Calu3 (cell line): ENCODE results near the gene EIF2D. TPM values are rescaled to one million over a fixed set of nuclear protein-coding genes. Genes with fewer than 3 reads are reported as not detected.

ENCODE experiments used
- BruUV-seq: library from RNA; stranded (reverse); fragments of 400-500 nt; replicated peaks from 2 replicates; lab custom pipeline; 2021; lab: Mats Ljungman, UMichigan
- CTCF ChIA-PET: fragments of 300-600 bp; sonication (Branson Sonifier 250); formaldehyde crosslinking; loops from one replicate; lab custom pipeline; 2022; ENCODE audit warnings: antibody characterized with exemption; lab: Charles Lee
- DNase-seq: peaks from one replicate; pipeline ENCODE4 v3.0.0; 2022
- H3K27ac Mint-ChIP-seq: one replicate; pipeline ENCODE4 v1.8.0; 2022; ENCODE audit warnings: mixed read lengths; ENCODE audit not compliant: unreplicated experiment
- H3K27me3 Mint-ChIP-seq: one replicate; pipeline ENCODE4 v1.8.0; 2022; ENCODE audit warnings: mixed read lengths; ENCODE audit not compliant: unreplicated experiment
- H3K36me3 Mint-ChIP-seq: one replicate; pipeline ENCODE4 v1.8.0; 2022; ENCODE audit warnings: mild to moderate bottlenecking, moderate library complexity, mixed read lengths; ENCODE audit not compliant: insufficient read depth, unreplicated experiment
- H3K4me1 Mint-ChIP-seq: one replicate; pipeline ENCODE4 v1.8.0; 2022; ENCODE audit warnings: mild to moderate bottlenecking, low read depth, mixed read lengths; ENCODE audit not compliant: unreplicated experiment
- H3K4me3 Mint-ChIP-seq: one replicate; pipeline ENCODE4 v1.8.0; 2022; ENCODE audit warnings: mild to moderate bottlenecking, low read depth, moderate library complexity, mixed read lengths; ENCODE audit not compliant: unreplicated experiment
- H3K9me3 Mint-ChIP-seq: one replicate; pipeline ENCODE4 v1.8.0; 2022; ENCODE audit warnings: low read depth, mixed read lengths; ENCODE audit not compliant: unreplicated experiment
- CTCF ChIP-seq: fragments of 200-600 bp; IDR thresholded peaks from one replicate; pipeline ENCODE4 v1.8.0; 2022; ENCODE audit warnings: antibody characterized with exemption; ENCODE audit not compliant: unreplicated experiment
- intact Hi-C: fragments of 100-400 bp; cut with micrococcal nuclease; formaldehyde crosslinking; loops from one replicate; pipeline ENCODE4 v1.10.0; 2022; ENCODE audit not compliant: unreplicated experiment
- total RNA-seq: library from RNA; stranded (reverse); gene quantifications from 2 replicates; pipeline ENCODE4 v1.2.3, GENCODE V29; 2022

Gene EIF2D
- total RNA-seq, 1 experiment from 2014 or later: 45.1 TPM

GRCh38 chr1:206568779-206569352 lies 43.4 kb downstream of the EIF2D start:
- Mint-ChIP-seq H3K27ac (no peak overlapping the region), H3K27me3 (peaks cover 23% of the 10 kb centered on the region), H3K4me3 (no peak overlapping the region), H3K9me3 (no peaks in the 10 kb centered on the region), H3K36me3 (no peaks in the 10 kb centered on the region), H3K4me1 (no peaks in the 10 kb centered on the region)
- CTCF ChIA-PET: interaction anchor here (1.2 kb wide), 1 partner anchor 15 kb away, joined by 3 read pairs; no protein-coding TSS in a partner anchor
- BruUV-seq: no TSS peak
- TF ChIP-seq CTCF: no peak
- DNase-seq: no peak
- intact Hi-C loops: no loop called here

- peaks cover 29% of the 10 kb centered on the region for H3K27me3 Mint-ChIP-seq
- intact Hi-C loops: no loop called here
- no peak for DNase-seq
- H3K36me3 Mint-ChIP-seq: no peaks in the 10 kb centered on the region
- no peak for TF ChIP-seq CTCF
- no peaks in the 10 kb centered on the region for H3K9me3 Mint-ChIP-seq
- CTCF ChIA-PET: interaction anchor here (1.2 kb wide), 1 partner anchor 15 kb away, joined by 3 read pairs; no protein-coding TSS in a partner anchor
- H3K4me1 Mint-ChIP-seq: peaks cover 5% of the 10 kb centered on the region
- no peak overlapping the region for H3K27ac Mint-ChIP-seq
- no peak overlapping the region for H3K4me3 Mint-ChIP-seq
- no TSS peak for BruUV-seq
Measured at GRCh38 chr1:206568256-206568655, 44.0 kb downstream of the EIF2D start.

GRCh38 chr1:206566999-206567398 lies 45.3 kb downstream of the EIF2D start:
- no peak for TF ChIP-seq CTCF
- intact Hi-C loops: no loop called here
- Mint-ChIP-seq H3K9me3 (no peaks in the 10 kb centered on the region), H3K4me1 (peaks cover 17% of the 10 kb centered on the region), H3K27ac (no peak overlapping the region), H3K4me3 (no peak overlapping the region), H3K36me3 (no peaks in the 10 kb centered on the region), H3K27me3 (peaks cover 29% of the 10 kb centered on the region)
- no peak for DNase-seq
- CTCF ChIA-PET: no interaction called here
- BruUV-seq: no TSS peak

GRCh38 chr1:206565995-206566394 lies 46.3 kb downstream of the EIF2D start:
- Mint-ChIP-seq H3K27me3 (peaks cover 29% of the 10 kb centered on the region), H3K27ac (no peak overlapping the region), H3K4me1 (peaks cover 22% of the 10 kb centered on the region), H3K36me3 (no peaks in the 10 kb centered on the region), H3K9me3 (no peaks in the 10 kb centered on the region), H3K4me3 (no peak overlapping the region)
- intact Hi-C loops: no loop called here
- no peak for DNase-seq
- no TSS peak for BruUV-seq
- TF ChIP-seq CTCF: no peak
- CTCF ChIA-PET: interaction anchor here (0.7 kb wide), 1 partner anchor 28 kb away, joined by 3 read pairs; no protein-coding TSS in a partner anchor
